ENCODE measurements around the gene NAV3.

NAV3 gene

DNA sequence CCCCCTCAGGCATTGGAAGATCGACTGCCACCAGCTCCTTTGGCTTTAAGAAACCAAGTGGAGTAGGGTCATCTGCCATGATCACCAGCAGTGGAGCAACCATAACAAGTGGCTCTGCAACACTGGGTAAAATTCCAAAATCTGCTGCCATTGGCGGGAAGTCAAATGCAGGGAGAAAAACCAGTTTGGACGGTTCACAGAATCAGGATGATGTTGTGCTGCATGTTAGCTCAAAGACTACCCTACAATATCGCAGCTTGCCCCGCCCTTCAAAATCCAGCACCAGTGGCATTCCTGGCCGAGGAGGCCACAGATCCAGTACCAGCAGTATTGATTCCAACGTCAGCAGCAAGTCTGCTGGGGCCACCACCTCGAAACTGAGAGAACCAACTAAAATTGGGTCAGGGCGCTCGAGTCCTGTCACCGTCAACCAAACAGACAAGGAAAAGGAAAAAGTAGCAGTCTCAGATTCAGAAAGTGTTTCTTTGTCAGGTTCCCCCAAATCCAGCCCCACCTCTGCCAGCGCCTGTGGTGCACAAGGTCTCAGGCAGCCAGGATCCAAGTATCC lies 288.7 kb downstream of the NAV3 start:
- DNase-seq (ENCODE audit: low spot score), result no peak

DNA sequence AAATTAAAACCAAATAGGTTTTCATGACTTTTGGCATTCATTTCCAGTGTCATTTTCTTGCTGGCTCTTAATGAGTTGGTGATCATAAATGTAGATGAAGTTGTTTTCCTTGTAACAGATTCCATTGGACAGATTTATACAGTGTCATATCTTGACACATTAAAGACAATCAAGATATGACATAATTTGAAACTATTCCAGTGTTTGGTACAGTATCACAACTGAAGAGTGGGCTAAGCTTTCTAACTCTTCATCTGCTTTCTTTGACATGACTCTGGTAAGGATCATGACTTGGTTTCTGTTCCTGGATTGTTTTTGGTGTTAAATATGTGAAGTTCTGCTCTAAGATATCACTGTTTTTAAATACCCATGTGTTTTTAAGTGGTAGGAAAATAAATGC lies 289.6 kb downstream of the NAV3 start:
- DNase-seq (ENCODE audit: low spot score), result no peak

DNA sequence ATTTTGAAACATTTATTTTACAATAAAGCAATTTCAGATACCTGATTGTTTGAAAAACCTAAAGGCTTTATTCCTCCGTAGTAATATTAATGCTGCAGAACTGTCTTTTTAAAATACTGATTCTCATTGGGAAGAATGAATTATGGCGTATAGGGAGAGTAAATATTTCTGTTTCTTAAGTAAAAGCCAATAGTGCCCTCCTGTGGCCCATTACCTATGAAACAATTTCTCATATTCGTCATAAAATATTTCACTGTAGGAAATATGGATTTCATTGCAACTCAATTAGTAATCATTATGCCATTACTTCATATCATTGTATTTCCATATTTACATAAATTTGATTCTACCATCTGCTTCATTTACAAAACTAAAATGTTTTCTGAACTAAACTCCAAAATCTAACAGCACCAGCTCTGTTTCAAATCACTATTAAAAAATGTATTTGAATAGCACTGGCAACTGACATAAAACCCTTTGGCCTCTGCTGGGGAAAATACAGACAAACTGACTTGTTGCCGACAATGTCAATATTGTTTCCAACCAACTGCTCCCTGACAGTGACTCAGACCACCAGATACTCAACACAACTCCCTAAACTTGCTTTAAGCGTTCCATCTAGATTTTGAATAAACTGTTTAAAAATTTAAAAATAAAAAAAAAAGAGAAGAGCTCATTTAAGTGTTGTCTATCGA lies 290.3 kb downstream of the NAV3 start:
- DNase-seq (ENCODE audit: low spot score), result peak; percentile 69

DNA sequence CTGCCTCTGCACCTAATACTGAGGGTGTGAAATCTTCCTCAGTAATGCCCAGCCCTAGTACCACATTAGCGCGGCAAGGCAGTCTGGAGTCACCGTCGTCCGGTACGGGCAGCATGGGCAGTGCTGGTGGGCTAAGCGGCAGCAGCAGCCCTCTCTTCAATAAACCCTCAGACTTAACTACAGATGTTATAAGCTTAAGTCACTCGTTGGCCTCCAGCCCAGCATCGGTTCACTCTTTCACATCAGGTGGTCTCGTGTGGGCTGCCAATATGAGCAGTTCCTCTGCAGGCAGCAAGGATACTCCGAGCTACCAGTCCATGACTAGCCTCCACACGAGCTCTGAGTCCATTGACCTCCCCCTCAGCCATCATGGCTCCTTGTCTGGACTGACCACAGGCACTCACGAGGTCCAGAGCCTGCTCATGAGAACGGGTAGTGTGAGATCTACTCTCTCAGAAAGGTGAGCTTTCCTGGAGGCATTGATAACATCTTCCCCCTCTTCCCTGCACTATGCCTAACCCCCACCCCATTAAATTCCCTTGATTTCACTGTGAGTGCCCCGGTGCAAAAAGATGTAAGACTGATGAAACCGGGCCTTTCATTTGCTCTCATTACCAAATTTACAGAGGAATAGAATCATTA lies 291.4 kb downstream of the NAV3 start:
- DNase-seq (ENCODE audit: low spot score), result no peak

DNA sequence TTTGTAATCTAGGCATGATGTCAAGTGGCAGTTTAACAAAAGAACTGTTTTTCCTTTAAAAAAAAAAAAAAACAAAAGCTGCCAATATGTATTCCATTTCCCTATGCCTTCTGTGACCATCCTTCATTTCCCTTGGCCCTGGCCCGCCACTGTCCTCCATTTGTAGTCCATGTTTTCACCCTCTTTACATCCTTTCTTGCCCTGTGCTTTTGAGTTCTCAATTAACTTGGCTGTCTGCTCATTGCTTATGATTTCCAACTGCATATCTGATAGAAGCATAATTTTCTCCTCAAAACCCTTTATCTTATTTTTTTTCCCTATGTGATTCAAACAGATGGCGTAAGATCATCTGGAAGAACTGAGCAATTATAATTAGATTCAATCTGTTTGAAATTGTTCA lies 297.5 kb downstream of the NAV3 start:
- no peak for DNase-seq (ENCODE audit: low spot score)

DNA sequence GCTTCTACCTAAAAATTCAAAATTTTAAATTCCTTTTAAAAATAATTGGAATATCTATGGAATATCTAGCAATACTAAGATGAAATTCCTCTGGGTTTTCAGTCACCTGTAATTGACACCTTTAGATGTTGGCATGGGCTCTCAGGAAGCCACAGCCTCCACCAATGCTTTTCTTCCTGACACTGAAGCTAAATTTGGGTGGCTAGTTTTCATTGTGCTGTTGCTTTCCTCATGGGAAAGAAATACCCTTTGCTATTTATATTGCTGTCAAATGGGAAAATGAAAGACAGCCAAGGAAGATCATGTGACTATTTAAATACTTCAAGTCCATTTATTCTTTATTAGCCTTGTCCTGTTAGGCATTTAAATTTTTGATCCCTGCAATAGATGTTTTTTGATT lies 313.0 kb downstream of the NAV3 start:
- DNase-seq (ENCODE audit: low spot score), result no peak

DNA sequence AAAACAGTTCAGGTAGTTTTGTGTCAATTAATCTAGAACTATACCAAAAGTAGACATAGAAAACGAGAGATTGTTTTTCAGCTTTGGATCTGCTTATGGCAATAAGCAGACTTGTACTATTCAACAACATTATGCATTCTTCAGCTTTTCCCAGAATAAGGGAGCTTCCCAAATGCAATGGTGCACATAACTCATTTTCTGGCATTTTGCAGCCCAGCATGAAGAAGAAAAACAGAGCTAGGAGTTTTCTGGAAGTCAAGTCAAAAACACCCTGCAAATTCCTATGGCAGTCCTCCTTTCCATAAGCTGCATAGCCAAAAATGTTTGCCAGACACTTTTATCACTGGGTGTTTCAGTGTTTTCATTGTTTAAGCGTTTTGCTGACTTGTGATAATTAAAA lies 314.7 kb downstream of the NAV3 start:
- DNase-seq (ENCODE audit: low spot score), result no peak

DNA sequence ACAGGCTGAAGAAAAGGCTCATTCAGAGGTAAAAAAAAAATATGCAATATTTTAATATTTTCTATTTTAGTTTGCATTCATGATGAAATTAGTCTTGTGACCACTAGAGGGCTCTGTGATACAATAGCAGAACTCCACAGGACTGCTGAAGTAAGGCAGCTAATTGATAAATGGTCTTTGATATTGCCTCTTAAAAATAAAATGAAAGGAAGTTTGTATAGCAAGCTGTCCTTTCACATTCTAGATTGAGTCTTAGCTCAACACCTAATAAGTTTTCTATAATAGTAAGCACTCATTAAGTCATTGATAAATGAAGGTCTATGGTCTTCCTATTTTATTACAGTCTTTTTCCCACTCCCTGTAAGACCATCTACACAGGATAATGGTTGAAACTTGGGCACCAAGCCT lies 315.7 kb downstream of the NAV3 start:
- DNase-seq (ENCODE audit: low spot score), result peak; percentile 56

DNA sequence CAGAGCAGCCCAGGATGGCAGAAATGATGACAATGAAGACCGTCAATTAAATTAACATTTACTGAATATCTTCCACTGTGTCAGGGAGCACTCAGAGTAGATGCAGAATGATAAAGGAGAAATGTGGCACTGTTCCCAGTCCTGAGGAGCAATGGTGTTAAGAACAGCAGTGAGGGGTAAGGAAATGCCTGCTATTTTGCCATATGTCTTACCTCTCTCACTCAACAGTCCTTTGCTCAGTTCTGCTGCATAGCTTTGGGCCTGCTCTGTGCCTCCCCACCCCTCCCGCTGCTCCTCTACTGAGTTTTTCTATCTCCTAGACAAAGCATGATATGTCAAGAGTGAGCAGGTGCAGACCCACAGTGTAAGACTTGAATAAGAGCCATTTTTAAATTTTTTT lies 318.8 kb downstream of the NAV3 start:
- peak; percentile 37 for DNase-seq (ENCODE audit: low spot score)

DNA sequence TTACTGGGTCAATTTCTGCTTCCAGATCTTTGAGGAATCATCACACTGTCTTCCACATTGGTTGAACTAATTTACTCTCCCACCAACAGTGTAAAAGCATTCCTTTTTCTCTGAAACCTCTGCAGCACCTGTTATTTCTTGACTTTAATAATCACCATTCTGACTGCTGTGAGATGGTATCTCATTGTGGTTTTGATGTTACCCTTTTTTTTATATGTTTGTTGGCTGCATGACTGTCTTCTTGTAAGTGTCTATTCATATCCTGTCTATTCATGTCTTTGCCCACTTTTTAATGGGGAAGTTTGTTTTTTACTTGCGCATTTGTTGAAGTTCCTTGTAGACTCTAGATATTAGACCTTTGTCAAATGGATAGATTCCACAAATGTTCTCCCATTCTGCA lies 324.9 kb downstream of the NAV3 start:
- no peak for DNase-seq (ENCODE audit: low spot score)

DNA sequence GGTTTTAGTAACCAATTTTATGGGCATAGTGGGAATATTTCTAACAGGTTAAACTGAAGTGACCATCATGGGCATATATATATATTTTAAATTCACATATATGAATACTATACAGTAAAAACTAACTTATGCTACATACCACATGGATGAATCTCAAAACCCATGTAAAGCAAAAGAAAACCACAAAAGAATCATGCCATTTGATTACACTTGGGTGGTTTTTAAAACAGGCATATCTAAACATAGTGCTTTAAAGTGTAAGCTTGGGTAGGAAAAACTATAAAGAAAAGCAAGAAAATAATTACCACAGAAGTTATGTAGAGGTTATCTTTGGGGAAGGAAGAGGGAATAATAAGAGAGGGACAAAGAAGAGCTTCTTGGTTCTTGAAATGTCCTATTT lies 326.1 kb downstream of the NAV3 start:
- no peak for DNase-seq (ENCODE audit: low spot score)

DNA sequence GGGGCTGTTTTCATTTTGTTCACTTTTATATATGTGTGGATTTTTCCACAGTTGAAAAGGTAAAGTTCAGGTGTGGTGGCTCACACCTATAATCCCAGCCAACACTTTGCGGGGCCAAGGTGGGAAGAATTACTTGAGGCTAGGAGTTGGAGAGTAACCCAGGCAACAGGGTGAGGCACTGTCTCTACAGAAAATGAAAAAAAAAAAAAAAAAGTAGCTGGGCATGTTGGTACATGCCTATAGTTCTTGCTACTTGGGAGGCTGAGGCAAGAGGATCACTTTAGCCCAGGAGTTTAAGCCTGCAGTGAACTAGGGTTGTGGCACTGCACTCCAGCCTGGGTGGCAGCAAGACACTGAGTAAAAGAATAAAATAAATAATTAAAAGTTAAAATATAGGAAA lies 326.5 kb downstream of the NAV3 start:
- DNase-seq (ENCODE audit: low spot score), result no peak

DNA sequence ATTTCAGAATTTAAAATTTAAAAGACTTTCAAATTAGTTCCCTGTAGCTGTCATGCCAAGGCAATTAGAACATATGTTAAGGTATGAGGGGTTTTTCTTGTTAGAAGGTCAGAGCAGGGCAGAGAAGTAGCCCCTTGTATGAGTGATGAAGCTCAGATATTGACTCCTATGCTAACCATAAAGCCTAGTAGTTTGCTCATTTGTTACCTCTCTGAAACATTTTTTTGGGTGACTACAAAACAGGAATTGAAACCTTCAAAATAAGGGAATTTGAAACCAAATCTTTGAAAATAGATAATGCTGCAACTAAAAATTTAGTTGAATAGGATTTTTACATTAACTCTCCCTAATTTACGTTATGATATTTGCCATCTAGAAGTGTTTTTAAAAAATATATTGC lies 333.5 kb downstream of the NAV3 start:
- DNase-seq (ENCODE audit: low spot score), result no peak

DNA sequence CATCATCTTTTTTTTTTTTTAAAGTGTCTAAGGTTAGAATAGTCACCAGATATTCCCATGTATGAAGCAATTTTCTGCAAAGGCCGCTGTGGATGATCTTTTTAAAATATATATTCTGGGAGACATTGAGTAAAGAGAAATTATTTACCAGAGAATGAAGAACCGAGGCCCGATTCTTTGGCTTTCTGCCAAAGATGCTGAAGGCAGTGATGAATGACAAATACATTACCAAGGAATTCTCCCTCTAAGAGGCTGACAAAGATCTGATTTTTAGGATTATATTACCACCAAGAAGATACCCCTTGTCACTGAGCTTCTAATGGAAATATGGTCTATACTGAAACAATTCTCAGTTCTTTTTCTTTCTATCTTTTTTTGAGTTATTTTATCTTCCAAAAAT lies 336.8 kb downstream of the NAV3 start:
- no peak for DNase-seq (ENCODE audit: low spot score)

DNA sequence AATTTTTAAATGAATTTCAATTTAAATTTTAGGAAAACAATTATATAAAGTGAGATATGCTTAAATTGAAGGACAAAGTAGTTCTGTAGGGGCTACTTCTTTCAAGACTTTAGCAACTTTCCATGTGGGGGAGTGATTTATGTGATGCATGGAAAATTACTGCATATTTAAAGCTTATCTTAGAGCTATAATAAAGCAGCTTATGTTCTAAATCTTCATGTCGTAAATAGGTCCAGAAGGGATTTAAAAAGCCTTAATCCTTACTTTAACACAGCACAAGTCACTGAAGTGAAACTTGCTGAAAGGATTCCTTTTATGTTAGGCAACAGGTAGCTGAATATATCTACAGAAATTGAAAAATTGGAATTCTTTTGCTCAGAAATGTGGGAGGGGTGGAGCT lies 340.4 kb downstream of the NAV3 start:
- DNase-seq (ENCODE audit: low spot score), result no peak

DNA sequence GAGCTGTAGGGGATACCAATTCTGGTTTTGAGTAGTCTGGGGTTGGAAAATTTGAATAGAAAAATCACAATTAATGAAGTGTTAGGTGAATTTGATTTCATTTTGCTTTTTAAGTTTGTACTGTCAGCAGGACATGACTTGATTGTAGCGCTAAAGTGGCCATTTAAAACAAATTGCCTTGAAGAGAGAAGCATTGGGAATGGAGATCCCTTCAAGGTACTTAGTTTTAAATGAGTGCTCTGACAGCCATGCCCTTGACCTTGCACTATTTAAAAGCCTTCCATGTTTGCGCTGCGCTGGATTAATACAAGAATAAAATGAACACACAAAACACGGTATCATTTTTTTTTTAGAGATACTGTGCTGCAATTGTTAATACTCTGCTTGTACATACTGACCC lies 345.9 kb downstream of the NAV3 start:
- no peak for DNase-seq (ENCODE audit: low spot score)

DNA sequence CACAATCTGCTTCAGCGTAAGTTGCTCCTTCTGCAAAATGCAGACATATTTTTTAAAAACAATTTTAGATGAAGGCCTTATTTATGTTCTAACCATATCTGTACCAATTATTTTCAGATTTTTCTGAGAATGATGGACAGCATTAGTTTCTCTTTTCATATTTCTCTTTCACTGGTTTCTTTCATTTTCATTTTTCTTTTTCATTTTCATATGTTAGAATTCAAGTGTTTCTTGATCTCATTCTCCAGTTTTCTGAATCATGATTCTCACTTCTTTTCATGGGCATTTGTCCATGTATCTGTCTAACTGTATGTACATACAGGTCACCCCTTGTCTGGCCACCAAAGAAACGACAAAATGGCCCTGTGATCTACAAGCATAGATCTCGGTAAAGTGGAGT lies 346.6 kb downstream of the NAV3 start:
- DNase-seq (ENCODE audit: low spot score), result no peak

DNA sequence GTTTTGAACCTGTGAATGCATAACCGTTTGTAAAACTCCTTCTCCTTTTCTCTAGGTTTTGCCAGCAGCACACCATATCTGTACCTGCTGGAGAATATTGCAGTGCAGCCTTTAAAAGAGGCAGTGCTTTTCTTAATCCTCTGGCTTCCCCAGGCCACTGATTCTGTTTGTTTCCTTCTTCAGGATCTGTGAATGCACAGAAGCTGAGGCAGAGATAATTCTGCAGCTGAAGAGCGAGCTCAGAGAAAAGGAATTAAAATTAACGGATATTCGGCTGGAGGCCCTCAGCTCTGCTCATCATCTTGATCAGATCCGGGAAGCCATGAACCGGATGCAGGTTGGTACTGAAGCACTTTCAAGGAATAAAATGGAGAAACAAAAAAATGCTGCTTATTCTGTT lies 348.7 kb downstream of the NAV3 start:
- no peak for DNase-seq (ENCODE audit: low spot score)

DNA sequence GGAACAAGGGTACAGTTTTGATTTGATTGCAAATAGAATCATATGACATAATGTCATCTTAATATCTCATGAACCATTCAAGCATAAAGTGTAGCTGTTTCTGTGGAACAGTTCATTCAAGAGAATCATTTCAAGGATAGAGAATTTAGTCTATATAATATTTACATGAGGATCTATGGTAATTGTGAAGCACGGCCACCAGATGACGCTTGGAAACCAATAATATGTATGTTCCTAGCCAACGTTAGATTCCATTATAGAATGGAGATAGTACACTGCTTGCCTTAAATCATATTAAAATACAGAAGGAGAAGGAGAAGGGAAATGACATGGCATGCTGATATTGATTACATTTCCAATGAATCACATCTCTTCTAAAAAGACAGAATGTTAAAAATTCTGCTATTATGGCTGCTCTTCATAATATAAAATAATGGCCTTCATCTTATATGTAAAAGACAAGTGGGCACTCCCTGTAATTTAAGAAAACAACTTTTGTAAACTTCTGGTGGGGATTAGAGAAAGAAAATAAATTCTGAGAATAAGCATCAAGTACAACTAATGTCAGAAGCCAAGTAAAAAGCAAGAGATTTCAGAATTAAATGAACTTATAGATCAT lies 351.0 kb downstream of the NAV3 start:
- peak; percentile 19 for DNase-seq (ENCODE audit: low spot score)

DNA sequence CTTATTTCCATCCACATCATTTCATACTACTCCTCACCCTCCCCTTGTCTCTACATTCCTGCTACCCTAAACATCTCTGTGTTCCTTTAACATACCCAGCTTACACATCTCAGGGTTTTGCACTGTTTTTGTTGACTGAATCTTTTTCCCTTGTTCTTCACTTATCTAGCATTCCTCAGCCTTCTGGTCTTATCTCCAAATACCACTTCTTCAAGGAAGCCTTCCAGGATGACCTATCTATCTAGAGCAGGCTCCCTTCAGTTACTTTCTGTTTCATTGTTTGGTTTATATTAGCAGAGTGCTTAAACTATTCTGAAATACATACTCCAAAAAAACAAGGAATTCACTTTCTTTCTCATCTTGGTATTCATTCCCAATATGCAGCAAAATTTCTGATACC lies 353.1 kb downstream of the NAV3 start:
- no peak for DNase-seq (ENCODE audit: low spot score)

DNA sequence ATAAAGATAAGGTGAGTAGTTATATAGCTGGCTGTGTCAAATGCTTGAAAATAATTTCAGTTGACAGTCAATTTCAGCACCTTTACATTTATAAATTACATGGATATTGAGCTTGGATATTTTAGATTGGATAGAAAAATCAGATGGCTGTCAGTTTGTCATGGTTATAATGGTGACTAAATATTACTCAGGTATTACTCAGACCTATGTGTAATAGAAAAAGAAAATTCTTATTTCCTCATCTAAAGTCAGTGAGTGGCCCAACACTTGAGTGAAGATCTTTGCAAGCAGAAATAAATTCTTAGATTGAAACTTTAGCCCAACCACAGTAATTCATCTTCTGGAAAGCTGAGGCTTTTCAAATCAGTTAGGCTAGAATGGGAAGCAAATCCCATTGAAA lies 354.4 kb downstream of the NAV3 start:
- DNase-seq (ENCODE audit: low spot score), result no peak

DNA sequence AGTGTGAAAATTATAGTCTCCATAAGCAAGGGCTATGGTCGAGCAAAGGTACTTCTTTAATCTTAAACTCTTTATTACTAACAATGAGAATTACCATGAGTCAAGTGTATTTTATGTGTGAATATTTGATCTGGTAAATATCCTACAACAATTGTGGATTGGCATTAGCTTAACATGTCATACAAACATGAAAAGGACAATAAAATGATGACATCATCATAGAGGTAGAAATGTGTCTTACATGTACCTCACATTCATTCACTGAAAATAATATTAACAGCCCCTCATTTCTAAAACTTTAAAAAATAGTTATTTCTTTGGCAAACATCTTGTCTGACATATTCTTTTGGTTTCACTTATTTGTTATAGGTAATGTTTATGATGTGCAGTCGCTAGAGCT lies 355.0 kb downstream of the NAV3 start:
- DNase-seq (ENCODE audit: low spot score), result no peak

DNA sequence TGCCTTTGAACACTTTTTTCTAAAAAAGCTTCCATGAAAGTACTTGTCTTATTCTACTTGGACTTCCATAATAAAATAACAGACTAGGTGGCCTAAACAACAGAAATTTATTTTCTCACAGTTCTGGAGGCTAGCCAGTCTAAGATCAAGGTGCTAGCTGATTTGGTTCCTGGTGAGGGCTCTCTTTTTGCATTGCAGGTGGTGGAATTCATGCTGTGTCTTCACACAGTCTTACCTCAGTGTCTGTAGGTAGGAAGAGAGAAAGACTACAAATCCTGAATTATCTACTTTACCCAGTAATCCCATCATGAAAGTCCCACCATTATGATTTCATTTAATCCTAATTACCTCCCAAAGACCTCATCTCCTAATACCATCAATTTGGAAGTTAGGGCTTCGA lies 356.0 kb downstream of the NAV3 start:
- no peak for DNase-seq (ENCODE audit: low spot score)
